Astrocyte of the hippocampus (primary cell): ENCODE results near the gene CNTLN.
A peak's percentile ranks its signal among the peaks of the same experiment; 100 is the strongest.
"Not testable (repeated sequence)": the region's sequence is repeated elsewhere in the genome, so short reads cannot be mapped to it uniquely, and the experiment has no call there.

Experiments
- DNase-seq: peaks from one replicate; pipeline ENCODE4 v3.0.0; 2011; ENCODE audit warnings: low read depth, low spot score

The CNTLN gene

GRCh38 chr9:17134396-17135294 lies at the start of gene CNTLN:
Gene CNTLN, plus strand, starts transcription at chr9:17135040. Its CDS starts 26 bp downstream, at chr9:17135066.
- DNase-seq, result peak; percentile 95

- DNase-seq, result no peak
Measured at GRCh38 chr9:17088566-17088965, 46.3 kb upstream of the CNTLN start.

GRCh38 chr9:17090041-17090440 lies 44.8 kb upstream of the CNTLN start:
- no peak for DNase-seq

GRCh38 chr9:17116400-17116837 lies 18.4 kb upstream of the CNTLN start:
- DNase-seq, result peak; percentile 47

GRCh38 chr9:17117372-17117771 lies 17.5 kb upstream of the CNTLN start:
- DNase-seq, result no peak

- no peak for DNase-seq
Measured at GRCh38 chr9:17120203-17120602, 14.6 kb upstream of the CNTLN start.

- DNase-seq, result no peak
Measured at GRCh38 chr9:17121264-17121663, 13.6 kb upstream of the CNTLN start.

- DNase-seq, result no peak
Measured at GRCh38 chr9:17130291-17130690, 4.5 kb upstream of the CNTLN start.

GRCh38 chr9:17130725-17131124 lies 4.1 kb upstream of the CNTLN start:
- no peak for DNase-seq

- DNase-seq, result no peak
Measured at GRCh38 chr9:17131494-17131893, 3.3 kb upstream of the CNTLN start.

- peak; percentile 71 for DNase-seq
Measured at GRCh38 chr9:17135295-17136160, 688 bp downstream of the CNTLN start.

GRCh38 chr9:17137566-17137965 lies 2.7 kb downstream of the CNTLN start:
- DNase-seq, result no peak

- DNase-seq, result no peak
Measured at GRCh38 chr9:17138503-17138902, 3.7 kb downstream of the CNTLN start.

GRCh38 chr9:17140418-17140817 lies 5.6 kb downstream of the CNTLN start:
- DNase-seq, result no peak

- no peak for DNase-seq
Measured at GRCh38 chr9:17148324-17148723, 13.5 kb downstream of the CNTLN start.

GRCh38 chr9:17159469-17159868 lies 24.6 kb downstream of the CNTLN start:
- no peak for DNase-seq

- DNase-seq, result no peak
Measured at GRCh38 chr9:17160327-17160726, 25.5 kb downstream of the CNTLN start.

GRCh38 chr9:17165764-17166163 lies 30.9 kb downstream of the CNTLN start:
- no peak for DNase-seq

GRCh38 chr9:17166346-17166745 lies 31.5 kb downstream of the CNTLN start:
- no peak for DNase-seq

- DNase-seq, result no peak
Measured at GRCh38 chr9:17171309-17172094, 36.7 kb downstream of the CNTLN start.

GRCh38 chr9:17177496-17177895 lies 42.7 kb downstream of the CNTLN start:
- DNase-seq, result not testable (repeated sequence)
